Bronchial epithelial cell (primary cell): ENCODE measurements around the gene VAV3. TPM values are rescaled to one million over a fixed set of nuclear protein-coding genes. Genes with fewer than 3 reads are reported as not detected.

ENCODE experiments used
- DNase-seq: peaks from one replicate; pipeline ENCODE4 v3.0.0-alpha.2; 2010; ENCODE audit warnings: low read depth
- FAIRE-seq: peaks from 2 replicates; lab custom pipeline; 2011; peaks lifted over from hg19 to GRCh38; lab: Jason Lieb, UNC
- H3K27me3 ChIP-seq: 2 replicates; pipeline ENCODE4 v1.5.1; 2011; ENCODE audit warnings: low read length; ENCODE audit not compliant: control insufficient read depth, insufficient read depth
- H3K36me3 ChIP-seq: 2 replicates; pipeline ENCODE4 v1.5.1; 2011; ENCODE audit warnings: low read length; ENCODE audit not compliant: control insufficient read depth, insufficient read depth
- H3K4me3 ChIP-seq: 2 replicates; pipeline ENCODE4 v1.5.1; 2011; ENCODE audit warnings: mild to moderate bottlenecking, low read depth, low read length, control low read depth
- CTCF ChIP-seq: IDR thresholded peaks from 2 replicates; pipeline ENCODE4 v1.5.1; 2011; ENCODE audit warnings: mild to moderate bottlenecking, moderate library complexity, low read length, control low read depth, inconsistent platforms; ENCODE audit not compliant: insufficient read depth, severe bottlenecking
- total RNA-seq: library from RNA; depleted of rRNA; stranded (reverse); fragments of >200 nt; gene quantifications from 2 replicates; pipeline ENCODE4 v1.2.1, GENCODE V29; 2014

The VAV3 gene
- total RNA-seq, 1 donor from 2014 or later, result 10.5 TPM

GRCh38 chr1:107867422-107867821, 97.6 kb downstream of the VAV3 start:
- no peaks in the 10 kb centered on the region for H3K36me3 ChIP-seq
- TF ChIP-seq CTCF, result no peak
- no peaks in the 10 kb centered on the region for H3K27me3 ChIP-seq
- no peak for DNase-seq
- H3K4me3 ChIP-seq, result no peak overlapping the region
- FAIRE-seq, result no peak

- no peaks in the 10 kb centered on the region for H3K36me3 ChIP-seq
- no peak overlapping the region for H3K4me3 ChIP-seq
- no peaks in the 10 kb centered on the region for H3K27me3 ChIP-seq
- no peak for FAIRE-seq
- no peak for TF ChIP-seq CTCF
- DNase-seq, result no peak
Observed at GRCh38 chr1:107866870-107867269, 98.1 kb downstream of the VAV3 start.

GRCh38 chr1:107865627-107866026, 99.4 kb downstream of the VAV3 start:
- no peak for TF ChIP-seq CTCF
- DNase-seq (no peak), FAIRE-seq (no peak)

GRCh38 chr1:107863342-107863741, 101.6 kb downstream of the VAV3 start:
- no peak for FAIRE-seq

More at GRCh38 chr1:107865627-107866026, 99.4 kb downstream of the VAV3 start:
- no peaks in the 10 kb centered on the region for H3K36me3 ChIP-seq
- no peak overlapping the region for H3K4me3 ChIP-seq
- H3K27me3 ChIP-seq, result no peaks in the 10 kb centered on the region

GRCh38 chr1:107862064-107862463, 102.9 kb downstream of the VAV3 start:
- H3K36me3 ChIP-seq, result no peaks in the 10 kb centered on the region
- no peak for TF ChIP-seq CTCF
- DNase-seq (no peak), FAIRE-seq (no peak)
- H3K4me3 ChIP-seq, result no peak overlapping the region
- no peaks in the 10 kb centered on the region for H3K27me3 ChIP-seq

More at GRCh38 chr1:107863342-107863741, 101.6 kb downstream of the VAV3 start:
- Histone ChIP-seq H3K36me3 (no peaks in the 10 kb centered on the region), H3K27me3 (no peaks in the 10 kb centered on the region), H3K4me3 (no peak overlapping the region)
- TF ChIP-seq CTCF, result no peak
- DNase-seq, result no peak

DNA sequence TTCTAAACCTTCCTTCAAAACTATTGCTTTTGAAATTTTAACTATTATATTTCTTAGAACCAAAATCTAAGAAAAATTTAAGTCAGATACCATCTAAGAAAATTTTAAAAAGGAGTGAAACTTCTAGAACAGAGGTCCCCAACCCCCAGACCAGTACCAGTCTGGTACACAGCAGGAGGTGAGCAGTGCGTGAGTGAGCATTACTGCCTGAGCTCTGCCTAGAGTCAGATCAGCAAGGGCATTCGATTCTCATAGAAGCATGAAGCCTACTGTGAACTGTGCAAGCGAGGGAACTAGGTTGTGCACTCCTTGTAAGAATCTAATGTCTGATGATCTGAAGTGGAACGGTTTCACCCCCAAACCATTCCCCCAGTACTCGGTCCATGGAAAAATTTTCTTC, 106.7 kb downstream of the VAV3 start:
- peaks cover 1% of the 10 kb centered on the region for H3K27me3 ChIP-seq
- DNase-seq (no peak), FAIRE-seq (no peak)
- H3K36me3 ChIP-seq, result no peaks in the 10 kb centered on the region
- no peak overlapping the region for H3K4me3 ChIP-seq
- TF ChIP-seq CTCF, result no peak
